RWPE2 (cell line): ENCODE data around the gene GABARAP.
A peak's percentile ranks its signal among the peaks of the same experiment; 100 is the strongest.

ENCODE experiments used
- ATAC-seq: fragments of 200-7000 bp; cut with Tn5 transposase; 3 replicates; pipeline ENCODE4 v1.9.1; 2021; ENCODE audit warnings: low read depth
- DNase-seq: peaks from one replicate; pipeline ENCODE4 v3.0.0-alpha.2; 2020; ENCODE audit warnings: low spot score
- H3K27ac ChIP-seq: fragments of 450-650 bp; 2 replicates; pipeline ENCODE4 v1.5.1; 2017; ENCODE audit warnings: mild to moderate bottlenecking; ENCODE audit not compliant: poor library complexity, severe bottlenecking
- H3K27me3 ChIP-seq: fragments of 250-450 bp; sonication (Bioruptor Pico); 2 replicates; pipeline ENCODE4 v1.5.1; 2021; ENCODE audit warnings: mild to moderate bottlenecking, moderate library complexity; ENCODE audit not compliant: insufficient read depth, poor library complexity, severe bottlenecking
- H3K36me3 ChIP-seq: fragments of 250-450 bp; sonication (Bioruptor Pico); 2 replicates; pipeline ENCODE4 v1.5.1; 2020; ENCODE audit warnings: low read depth, mild to moderate bottlenecking, moderate library complexity
- H3K4me1 ChIP-seq: fragments of 250-450 bp; sonication (Bioruptor Pico); 2 replicates; pipeline ENCODE4 v1.5.1; 2021; ENCODE audit warnings: mild to moderate bottlenecking, moderate library complexity; ENCODE audit not compliant: insufficient read depth, poor library complexity, severe bottlenecking
- H3K4me3 ChIP-seq: fragments of 250-450 bp; sonication (Bioruptor Pico); 2 replicates; pipeline ENCODE4 v1.5.1; 2021; ENCODE audit warnings: mild to moderate bottlenecking, moderate library complexity; ENCODE audit not compliant: severe bottlenecking
- H3K9me3 ChIP-seq: fragments of 250-450 bp; sonication (Bioruptor Pico); 2 replicates; pipeline ENCODE4 v1.5.1; 2021; ENCODE audit warnings: mild to moderate bottlenecking, moderate library complexity; ENCODE audit not compliant: severe bottlenecking
- CTCF ChIP-seq: fragments of 450-650 bp; IDR thresholded peaks from one replicate; pipeline ENCODE4 v1.5.1; 2017; ENCODE audit warnings: mild to moderate bottlenecking, moderate library complexity; ENCODE audit not compliant: poor library complexity, severe bottlenecking

The GABARAP gene

GRCh38 chr17:7242717-7243452 is 636 bp upstream of the GABARAP start:
- ATAC-seq (peak; percentile 35), DNase-seq (peak; percentile 94)
- Histone ChIP-seq H3K4me1 (no peaks in the 10 kb centered on the region), H3K27ac (peak overlapping the region; percentile 74), H3K9me3 (no peaks in the 10 kb centered on the region), H3K27me3 (no peaks in the 10 kb centered on the region), H3K4me3 (peak overlapping the region; percentile 72), H3K36me3 (peaks cover 40% of the 10 kb centered on the region)
- peak; percentile 5 for TF ChIP-seq CTCF

- peaks cover 40% of the 10 kb centered on the region for H3K36me3 ChIP-seq
Measured at GRCh38 chr17:7241090-7241733, 1.0 kb downstream of the GABARAP start.

GRCh38 chr17:7240375-7240774 is 1.9 kb downstream of the GABARAP start:
- Histone ChIP-seq H3K4me1 (no peaks in the 10 kb centered on the region), H3K9me3 (no peaks in the 10 kb centered on the region), H3K36me3 (peaks cover 40% of the 10 kb centered on the region), H3K27ac (peak overlapping the region; percentile 74), H3K4me3 (no peak overlapping the region), H3K27me3 (no peaks in the 10 kb centered on the region)
- TF ChIP-seq CTCF: no peak
- DNase-seq (no peak), ATAC-seq (no peak)

More at GRCh38 chr17:7241090-7241733, 1.0 kb downstream of the GABARAP start:
- Histone ChIP-seq H3K27ac (peak overlapping the region; percentile 74), H3K4me1 (no peaks in the 10 kb centered on the region), H3K9me3 (no peaks in the 10 kb centered on the region), H3K27me3 (no peaks in the 10 kb centered on the region), H3K4me3 (peak overlapping the region; percentile 72)
- ATAC-seq (no peak), DNase-seq (no peak)
- TF ChIP-seq CTCF: no peak

GRCh38 chr17:7239091-7240027 is 2.9 kb downstream of the GABARAP start, which contains the start of gene PHF23:
Gene PHF23 (minus strand): TSS chr17:7239457. CDS start chr17:7239279, 178 bp downstream.
- Histone ChIP-seq H3K4me1 (peaks cover 4% of the 10 kb centered on the region), H3K36me3 (peaks cover 39% of the 10 kb centered on the region), H3K27me3 (no peaks in the 10 kb centered on the region), H3K27ac (peak within 1 kb of the TSS; percentile 92), H3K4me3 (peak within 1 kb of the TSS; percentile 60), H3K9me3 (no peaks in the 10 kb centered on the region)
- peak; percentile 98 for DNase-seq
- peak; percentile 70 for ATAC-seq
- no peak for TF ChIP-seq CTCF
